Activated CD4-positive, alpha-beta T cell treated with anti-CD3 and anti-CD28 coated beads for 1 hour (primary cell): ENCODE results near the gene MUSTN1.

ENCODE experiments used
- DNase-seq: peaks from one replicate; pipeline ENCODE4 v3.0.0-alpha.2; 2020

MUSTN1 gene

GRCh38 chr3:52783211-52783555 is 51.6 kb downstream of the MUSTN1 start:
- no peak for DNase-seq
